ENCODE results near the gene HORMAD1. TPM values are rescaled to one million over a fixed set of nuclear protein-coding genes. Genes with fewer than 3 reads are reported as not detected.
"Not testable (repeated sequence)": the region's sequence is repeated elsewhere in the genome, so short reads cannot be mapped to it uniquely, and the experiment has no call there.

Gene HORMAD1, protein sequence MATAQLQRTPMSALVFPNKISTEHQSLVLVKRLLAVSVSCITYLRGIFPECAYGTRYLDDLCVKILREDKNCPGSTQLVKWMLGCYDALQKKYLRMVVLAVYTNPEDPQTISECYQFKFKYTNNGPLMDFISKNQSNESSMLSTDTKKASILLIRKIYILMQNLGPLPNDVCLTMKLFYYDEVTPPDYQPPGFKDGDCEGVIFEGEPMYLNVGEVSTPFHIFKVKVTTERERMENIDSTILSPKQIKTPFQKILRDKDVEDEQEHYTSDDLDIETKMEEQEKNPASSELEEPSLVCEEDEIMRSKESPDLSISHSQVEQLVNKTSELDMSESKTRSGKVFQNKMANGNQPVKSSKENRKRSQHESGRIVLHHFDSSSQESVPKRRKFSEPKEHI
- not detected in 2 replicates for total RNA-seq (2014; rRNA removed; shearing (Covaris generic))

DNA sequence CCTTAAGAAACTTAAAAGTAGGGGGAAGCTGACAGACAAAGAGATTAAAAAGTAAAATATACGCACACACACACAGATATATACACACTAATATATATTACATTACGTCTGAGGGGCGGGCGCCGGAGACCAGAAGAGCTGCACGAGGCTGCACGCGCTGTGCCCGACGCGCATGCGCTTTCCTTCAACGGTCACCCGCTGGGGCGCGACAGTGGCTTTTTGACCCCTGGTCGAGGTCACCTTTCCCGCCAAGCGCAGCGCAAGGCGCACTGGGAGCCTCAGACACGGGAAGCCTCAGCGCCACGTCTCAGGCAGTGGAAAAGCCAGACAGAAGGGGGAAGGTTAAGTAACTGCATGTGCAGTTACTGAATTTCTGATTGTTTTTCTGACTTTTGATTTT is at the start of gene HORMAD1:
HORMAD1 (minus strand) TSS at position 193 of the 400 bp plus-strand sequence. CDS start 1,390 bp downstream, outside the sequence.
- DNase-seq (ENCODE audit: low read depth), result no peak

DNA sequence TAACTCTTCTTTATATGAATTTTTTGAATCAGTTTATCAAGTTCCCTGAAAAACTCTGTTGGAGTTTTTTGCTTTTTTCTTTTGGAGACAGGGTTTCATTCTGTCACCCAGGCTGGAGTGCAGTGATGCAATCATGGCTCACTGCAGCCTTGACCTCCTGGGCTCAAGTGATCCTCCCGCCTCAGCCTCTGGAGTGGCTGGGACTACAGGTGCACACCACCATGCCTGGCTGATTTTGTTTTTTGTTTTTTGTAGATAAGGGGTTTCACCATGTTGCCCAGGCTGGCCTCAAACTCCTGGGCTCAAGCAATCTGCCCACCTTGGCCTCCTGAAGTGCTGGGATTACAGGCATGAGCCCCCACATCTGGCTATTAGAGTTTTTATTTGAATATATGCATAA is 47.0 kb upstream of the HORMAD1 start:
- DNase-seq (ENCODE audit: low read depth), result not testable (repeated sequence)

DNA sequence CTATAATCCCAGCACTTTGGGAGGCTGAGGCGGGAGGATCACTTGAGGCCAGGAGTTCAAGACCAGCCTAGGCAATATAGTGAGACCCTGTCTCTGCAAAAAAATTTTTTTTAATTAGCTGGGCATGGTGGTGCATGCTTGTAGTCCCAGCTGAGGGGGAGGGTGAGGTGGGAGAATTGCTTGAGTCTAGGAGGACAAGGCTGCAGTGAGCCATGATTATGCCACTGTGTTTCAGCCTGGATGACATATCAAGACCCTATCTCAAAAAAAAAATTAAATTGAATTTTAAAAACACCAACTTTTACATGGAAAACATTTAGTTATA is 45.2 kb upstream of the HORMAD1 start:
- DNase-seq (ENCODE audit: low read depth), result not testable (repeated sequence)

DNA sequence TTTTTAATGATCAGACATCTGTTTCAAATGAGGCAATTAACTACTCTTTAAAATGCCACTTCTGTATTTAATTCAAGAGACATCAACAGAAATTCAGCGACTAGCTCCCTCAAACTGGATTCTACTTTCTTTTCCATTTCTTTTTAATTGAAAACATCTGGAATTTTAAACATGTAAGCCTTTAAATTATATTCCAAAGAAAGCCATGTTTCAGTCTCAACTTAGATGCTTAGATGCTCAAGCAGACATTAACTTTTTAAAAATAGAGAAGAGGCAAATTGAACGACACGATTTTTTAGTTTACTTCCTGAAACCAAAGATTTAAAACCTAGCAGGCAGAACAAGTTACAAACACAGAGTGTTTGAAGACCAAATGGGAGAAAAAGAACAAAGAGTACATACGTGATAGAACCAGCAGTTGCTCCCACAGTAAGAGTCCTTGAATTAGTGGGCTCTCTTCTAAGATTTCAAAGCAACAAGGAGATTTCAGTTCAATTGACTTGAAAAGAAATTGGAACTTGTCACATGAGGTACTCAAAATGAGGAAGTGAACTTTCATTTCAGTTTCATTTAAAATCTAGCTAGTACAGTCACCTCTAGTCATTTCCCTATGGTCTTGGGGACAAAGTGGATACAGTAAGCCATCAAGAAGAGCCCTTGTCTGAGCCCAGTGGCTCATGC is 44.7 kb upstream of the HORMAD1 start, which contains the start of gene CTSS:
CTSS (minus strand) TSS at position 483 of the 681 bp plus-strand sequence. CDS start 1,015 bp downstream, outside the sequence.
- DNase-seq (ENCODE audit: low read depth), result peak; percentile 43

DNA sequence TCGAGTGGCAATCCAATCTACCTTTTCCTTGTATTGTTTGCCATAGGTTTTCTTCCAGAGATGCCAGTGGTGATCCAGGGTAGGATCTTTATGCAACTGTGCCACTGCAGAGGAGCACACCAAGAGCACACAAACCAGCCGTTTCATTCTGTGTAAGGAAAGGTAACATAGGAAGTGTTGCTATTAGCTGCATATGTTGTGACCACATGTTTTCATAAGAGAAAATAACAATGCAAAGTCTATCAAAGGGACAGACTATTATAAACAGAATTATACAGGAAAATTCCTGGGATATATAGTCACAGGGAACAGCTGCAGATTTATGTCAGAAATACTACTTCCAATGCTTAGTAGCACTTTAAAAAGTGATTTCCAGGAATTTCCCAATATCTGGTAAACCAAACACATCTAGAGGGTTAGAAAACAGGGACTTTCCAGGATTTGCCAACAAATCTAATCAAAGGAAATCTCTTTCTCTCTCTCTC is 44.0 kb upstream of the HORMAD1 start:
- DNase-seq (ENCODE audit: low read depth), result peak; percentile 83

DNA sequence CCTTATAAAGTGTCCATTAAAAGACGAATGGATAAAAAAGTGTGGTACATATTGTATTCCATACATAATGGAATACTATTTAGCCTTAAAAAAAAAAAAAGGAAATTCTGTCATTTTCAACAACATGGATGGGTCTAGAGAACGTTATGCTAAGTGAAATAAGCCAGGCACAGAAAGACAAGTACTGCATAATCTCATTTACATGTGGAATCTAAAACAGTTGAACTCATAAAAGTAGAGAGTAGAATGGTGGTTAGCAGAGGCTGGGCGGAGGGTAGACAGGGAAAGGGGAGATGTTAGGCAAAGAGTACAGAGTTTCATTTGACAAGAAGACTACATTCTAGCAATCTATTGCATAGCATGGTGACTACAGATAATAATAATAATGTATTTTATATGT is 42.3 kb upstream of the HORMAD1 start:
- DNase-seq (ENCODE audit: low read depth), result no peak

DNA sequence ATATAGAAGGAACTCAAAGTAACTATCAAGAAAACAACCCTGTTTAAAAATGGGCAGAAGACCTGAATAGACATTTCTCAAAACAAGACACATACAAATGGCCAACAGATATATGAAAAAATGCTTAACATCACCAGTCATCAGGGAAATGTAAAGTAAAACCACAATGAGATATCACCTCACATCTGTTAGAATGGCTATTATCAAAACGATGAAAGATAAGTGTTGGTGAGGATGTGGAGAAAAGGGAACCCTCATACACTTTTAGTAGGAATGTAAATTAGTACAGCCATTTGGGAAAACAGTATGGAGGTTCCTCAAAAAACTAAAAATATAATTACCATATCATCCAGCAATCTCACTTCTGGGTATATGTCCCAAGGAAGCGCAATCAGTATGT is 41.9 kb upstream of the HORMAD1 start:
- DNase-seq (ENCODE audit: low read depth), result no peak

DNA sequence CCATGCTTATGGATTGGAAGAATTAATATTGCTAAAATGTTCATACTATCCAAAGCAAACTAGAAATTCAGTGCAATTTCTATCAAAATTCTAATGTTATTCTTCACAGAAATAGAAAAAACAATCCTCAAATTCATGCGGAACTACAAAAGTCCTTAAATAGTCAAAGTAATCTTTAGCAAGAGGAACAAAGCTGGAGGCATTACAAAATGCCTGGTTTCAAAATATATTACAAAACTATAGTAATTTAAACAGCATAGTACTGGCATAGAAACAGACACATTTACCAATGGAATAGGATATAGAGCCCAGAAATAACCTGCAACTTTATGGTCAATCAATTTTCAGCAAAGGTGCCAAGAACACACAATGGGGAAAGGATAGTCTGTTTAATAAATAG is 41.1 kb upstream of the HORMAD1 start:
- no peak for DNase-seq (ENCODE audit: low read depth)

DNA sequence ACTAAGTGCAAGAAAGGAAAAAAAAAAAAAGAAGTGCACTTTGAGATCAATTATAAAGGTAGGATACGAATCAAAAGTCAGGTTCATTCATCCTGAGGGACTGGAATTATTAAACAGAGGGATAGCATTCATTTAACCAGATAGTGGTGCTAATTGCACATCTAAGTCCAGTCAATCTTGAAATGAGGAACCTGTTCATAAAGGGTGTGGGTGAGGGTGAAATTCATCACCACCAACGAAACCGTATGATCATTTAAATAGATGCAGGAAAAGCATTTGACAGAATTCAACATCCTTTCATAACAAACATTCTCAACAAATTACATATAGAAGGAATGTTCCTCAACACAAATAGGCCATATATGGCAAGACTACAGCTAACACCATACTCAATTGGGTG is 39.3 kb upstream of the HORMAD1 start:
- no peak for DNase-seq (ENCODE audit: low read depth)

DNA sequence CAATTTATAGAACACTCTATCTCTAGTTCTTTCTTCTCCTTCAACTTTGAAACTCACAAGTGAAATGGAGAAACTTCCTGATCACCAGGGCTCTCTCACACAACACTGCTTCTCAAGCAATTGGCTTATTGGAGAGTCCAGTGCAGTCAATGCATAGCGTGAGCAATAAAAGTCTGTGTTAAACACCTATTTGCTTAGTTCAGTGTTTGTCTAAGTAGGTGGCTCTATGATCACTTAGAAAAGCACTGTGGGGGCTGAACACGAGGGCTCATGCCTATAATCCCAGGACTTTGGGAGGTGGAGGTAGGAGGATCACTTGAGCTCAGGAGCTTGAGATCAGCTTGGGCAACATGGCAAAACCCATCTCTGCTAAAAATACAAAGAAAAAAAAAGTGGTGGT is 32.7 kb upstream of the HORMAD1 start:
- no peak for DNase-seq (ENCODE audit: low read depth)

DNA sequence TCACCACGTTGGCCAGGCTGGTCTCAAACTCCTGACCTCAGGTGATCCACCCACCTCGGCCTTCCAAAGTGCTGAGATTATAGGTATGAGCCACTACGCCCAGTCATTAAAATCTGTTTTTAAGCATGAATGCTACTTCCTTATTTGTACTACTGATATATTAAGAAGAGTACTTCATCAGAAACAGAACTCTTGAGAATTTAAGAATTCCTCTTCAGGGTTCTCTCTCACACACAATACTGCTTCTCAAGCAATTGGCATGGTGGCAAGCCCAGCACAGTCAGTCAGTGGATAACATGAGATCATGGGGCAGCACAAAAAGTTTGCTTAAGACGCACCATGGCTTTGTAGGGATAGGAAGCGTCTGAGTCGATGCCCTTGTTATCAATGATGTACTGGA is 30.7 kb upstream of the HORMAD1 start:
- DNase-seq (ENCODE audit: low read depth), result no peak

DNA sequence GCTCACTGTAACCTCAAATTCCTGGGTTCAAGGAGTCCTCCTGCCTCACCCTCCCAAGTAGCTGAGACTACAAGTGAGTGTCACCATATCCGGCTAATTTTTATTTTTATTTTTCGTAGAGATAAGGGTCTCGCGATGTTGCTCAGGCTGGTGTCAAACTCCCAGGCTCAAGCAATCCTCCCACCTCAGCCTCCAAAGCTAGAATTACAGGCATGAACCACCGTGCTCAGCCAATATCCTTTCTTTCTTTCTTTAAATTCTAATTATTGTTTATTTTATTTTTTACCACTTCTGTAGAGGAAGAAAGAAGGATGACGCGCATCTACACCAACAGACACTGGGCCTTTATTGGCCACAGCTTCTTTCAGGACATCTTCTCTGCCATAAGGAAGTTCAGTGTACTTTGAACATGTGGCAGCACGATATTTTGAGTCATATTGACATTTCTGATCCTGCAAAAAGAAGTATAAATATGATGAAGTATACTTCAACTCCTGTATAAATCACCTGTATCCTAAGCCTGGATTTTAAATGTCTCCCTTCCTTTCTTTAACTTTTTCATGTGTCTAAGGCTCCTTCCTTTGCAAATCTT is 29.1 kb upstream of the HORMAD1 start:
- no peak for DNase-seq (ENCODE audit: low read depth)

DNA sequence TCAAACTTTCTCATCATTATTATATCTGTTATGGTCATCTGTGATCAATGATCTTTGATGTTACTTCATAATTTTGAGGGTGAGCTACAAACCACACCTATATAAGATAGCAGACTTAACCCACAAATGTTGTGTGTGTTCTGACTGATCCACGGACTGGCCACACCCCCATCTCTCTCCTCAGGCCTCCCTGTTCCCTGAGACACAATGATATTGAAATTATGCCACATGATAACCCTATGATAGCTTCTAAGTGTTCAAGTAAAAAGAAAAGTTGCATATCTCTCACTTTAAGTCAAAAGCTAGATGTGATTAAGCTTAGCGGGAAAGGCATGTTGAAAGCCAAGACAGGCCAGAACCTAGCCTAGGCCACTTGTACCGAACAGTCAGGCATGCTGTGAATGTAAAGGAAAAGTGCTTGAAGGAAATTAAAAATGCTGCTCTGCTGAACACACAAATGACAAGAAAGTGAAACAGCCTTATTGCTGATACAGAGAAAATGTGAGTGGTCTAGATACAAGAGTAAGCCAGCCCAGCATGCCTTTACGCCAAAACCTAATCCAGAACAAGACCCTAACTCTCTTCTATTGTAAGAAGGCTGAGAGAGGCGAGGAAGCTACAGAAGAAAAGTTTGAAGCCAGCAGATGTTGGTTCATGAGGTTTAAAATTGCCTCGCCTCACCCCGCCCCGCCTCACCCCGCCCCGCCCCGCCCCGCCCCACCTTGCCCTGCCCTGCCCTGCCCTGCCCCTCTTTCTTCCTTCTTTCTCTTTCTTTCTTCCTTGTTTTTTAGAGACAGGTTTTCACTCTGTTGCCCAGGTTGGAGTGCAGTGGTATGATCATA is 28.4 kb upstream of the HORMAD1 start:
- no peak for DNase-seq (ENCODE audit: low read depth)

DNA sequence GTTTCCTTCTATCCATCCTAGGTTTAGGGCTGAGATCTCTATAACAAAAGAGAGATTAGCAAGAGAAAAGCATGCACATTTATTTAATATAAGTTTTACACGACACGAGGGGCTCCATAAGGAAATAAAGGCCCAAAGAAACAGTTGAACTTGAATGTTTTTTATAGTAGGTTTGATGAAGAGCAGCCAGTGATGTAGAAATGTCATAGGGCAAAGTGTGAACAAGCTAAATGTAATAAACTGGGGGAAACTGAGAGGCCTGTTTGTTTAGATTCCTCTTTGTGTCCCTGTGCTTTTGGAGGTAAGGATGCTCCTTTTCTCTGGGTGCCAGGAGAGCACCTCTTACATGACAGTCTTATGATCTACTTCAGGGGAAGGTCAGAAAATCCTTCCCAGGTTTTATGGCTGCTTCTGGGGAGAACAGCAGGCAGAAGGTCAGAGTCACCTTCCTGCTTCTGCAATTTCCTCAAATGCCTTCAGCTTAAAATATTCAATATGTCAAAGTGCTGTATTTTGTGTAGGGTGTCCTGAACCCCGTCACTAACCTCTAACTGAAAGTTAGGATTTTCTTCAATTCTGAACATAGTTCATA is 9.5 kb upstream of the HORMAD1 start:
- no peak for DNase-seq (ENCODE audit: low read depth)

DNA sequence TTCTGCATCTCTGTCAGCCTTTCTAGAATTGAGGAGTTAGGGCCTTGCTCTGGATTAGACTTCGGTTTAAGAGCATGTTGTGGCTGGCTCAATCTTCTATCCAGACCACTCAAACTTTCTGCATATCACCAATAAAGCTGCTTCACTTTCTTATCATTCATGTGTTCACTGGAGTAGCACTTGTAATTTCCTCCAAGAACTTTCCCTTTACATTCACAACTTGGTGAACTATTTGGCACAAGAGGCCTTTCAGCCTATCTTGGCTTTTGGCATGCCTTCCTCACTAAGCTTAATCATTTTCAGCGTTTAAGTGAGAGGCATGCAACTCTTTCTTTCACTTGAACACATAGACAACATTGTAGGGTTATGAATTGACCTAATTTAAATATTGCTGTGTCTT is 3.6 kb upstream of the HORMAD1 start:
- no peak for DNase-seq (ENCODE audit: low read depth)

DNA sequence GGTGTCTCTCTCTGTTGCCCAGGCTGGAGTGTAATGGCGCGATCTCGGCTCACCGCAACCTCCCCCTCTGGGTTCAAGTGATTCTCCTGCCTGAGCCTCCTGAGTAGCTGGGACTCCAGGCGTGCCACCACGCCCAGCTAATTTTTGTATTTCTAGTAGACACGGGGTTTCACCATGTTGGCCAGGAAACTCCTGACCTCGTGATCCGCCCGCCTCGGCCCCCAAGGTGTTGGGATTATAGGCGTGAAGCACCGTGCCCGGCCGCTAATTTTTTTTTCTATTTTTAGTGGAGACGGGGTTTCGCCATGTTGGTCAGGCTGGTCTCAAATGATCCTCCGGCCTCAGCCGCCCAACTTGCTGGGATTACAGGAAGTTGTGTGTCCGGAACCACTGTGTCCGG is 597 bp downstream of the HORMAD1 start:
- no peak for DNase-seq (ENCODE audit: low read depth)

DNA sequence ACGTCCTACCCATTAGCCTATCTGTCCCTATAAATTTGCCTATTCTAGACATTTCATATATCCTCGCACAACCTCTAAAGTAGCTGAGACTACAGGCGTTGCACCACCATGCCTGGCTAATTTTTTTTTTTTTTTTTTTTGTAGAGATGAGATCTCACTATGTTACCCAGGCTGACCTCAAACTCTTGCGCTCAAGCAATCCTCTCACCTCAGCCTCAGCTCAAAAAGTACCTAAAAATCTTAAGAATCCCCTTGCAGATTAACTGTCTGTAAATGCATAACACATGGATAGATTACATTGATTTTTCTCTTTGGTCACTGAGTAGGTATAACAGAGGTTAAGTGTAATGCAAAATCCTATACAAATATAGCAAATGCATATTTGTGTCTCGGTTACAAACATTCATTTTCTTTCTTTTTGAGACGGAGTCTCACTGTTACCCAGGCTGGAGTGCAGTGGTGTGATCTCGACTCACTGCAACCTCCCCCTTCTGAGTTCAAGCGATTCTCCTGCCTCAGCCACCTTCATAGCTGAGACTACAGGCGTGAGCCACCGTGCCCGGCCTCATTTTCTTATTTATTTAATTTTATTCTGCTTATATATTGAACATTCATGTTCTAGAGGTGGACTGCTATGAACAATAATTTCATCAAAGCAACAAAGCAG is 2.3 kb downstream of the HORMAD1 start:
- no peak for DNase-seq (ENCODE audit: low read depth)

DNA sequence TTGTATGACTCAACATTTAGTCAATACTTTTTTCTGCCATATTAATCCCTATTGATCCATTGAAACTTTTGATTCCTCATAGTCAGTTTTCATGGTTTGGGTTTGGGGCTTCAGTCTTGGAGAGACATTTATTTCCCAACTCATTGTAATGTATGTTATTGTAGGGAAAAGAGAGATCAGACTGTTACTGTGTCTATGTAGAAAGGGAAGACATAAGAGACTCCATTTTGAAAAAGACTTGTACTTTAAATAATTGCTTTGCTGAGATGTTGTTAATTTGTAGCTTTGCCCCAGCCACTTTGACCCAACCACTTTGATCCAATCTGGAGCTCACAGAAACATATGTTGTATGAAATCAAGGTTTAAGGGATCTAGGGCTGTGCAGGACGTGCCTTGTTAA is 11.7 kb downstream of the HORMAD1 start:
- DNase-seq (ENCODE audit: low read depth), result not testable (repeated sequence)

DNA sequence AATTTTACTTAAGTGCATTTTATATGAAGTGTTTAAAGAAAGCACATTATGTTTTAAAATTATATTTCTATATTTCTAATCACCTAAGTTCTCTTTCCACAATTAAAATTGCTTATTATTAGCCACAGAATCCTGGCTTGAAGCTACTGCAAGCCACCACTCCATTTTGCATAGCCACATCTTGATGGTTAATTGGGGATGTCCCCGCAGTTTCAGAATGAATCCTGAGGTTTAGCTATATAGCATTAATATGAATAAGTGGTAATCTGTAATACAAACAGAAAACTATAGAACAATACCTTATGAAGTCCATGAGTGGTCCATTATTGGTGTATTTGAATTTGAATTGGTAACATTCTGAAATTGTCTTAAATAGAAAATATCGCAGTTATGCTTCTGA is 12.1 kb downstream of the HORMAD1 start:
- no peak for DNase-seq (ENCODE audit: low read depth)

DNA sequence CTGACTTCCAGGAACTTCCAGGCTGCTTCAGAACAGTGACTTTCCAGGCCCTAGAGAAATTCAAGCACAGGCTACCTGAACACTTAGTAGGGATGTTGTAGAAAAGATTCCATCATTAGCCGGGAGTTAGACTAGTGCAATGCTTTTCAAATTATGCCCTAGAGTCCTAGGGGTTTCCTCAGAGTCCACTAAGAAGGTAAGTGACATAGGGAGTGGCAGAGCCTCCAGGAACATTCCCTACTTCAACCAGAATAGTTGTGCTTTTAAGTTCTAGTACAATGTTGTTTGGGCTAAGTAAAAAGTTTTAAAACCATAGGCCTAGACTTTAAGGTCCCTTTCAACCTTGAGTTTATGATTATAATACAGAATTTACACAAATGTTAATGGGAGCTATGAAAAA is 14.6 kb downstream of the HORMAD1 start:
- no peak for DNase-seq (ENCODE audit: low read depth)

DNA sequence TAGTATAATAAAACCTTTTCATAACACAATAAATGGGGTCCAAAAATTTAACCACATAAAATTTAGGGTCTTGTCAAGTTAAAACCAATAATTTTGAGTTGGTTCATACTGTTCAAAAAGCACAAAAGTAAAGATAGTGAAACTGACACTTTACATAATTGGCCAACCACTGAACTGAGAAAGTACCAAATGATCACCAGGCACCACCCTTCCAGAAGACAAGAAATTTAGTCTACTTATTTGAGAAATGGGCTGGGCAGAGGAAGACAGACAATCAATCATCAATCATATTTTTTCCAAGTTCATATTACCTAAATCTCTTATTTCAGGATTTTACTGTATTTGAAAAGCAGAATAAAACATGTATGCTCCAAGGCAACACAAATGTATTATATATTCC is 17.3 kb downstream of the HORMAD1 start:
- no peak for DNase-seq (ENCODE audit: low read depth)
